Endodermal cell (in vitro differentiated cells): Measurements from ENCODE around the gene SDC1. TPM values are rescaled to one million over a fixed set of nuclear protein-coding genes. Genes with fewer than 3 reads are reported as not detected.

ENCODE experiments used
- DNase-seq: peaks from one replicate; pipeline ENCODE4 v3.0.0-alpha.2; 2017
- H3K27ac ChIP-seq: 2 replicates; pipeline ENCODE4 v1.5.1; 2013; ENCODE audit warnings: mild to moderate bottlenecking, low read depth, low read length, moderate library complexity
- H3K27me3 ChIP-seq: 2 replicates; pipeline ENCODE4 v1.6.1; 2013; ENCODE audit warnings: mild to moderate bottlenecking, low read length, moderate library complexity; ENCODE audit not compliant: insufficient read depth, control insufficient read depth, poor library complexity, severe bottlenecking
- H3K36me3 ChIP-seq: 2 replicates; pipeline ENCODE4 v1.7.0; 2013; ENCODE audit warnings: mild to moderate bottlenecking, low read length, moderate library complexity; ENCODE audit not compliant: control insufficient read depth, insufficient read depth
- H3K4me1 ChIP-seq: one replicate; pipeline ENCODE4 v1.7.0; 2013; ENCODE audit warnings: low read length; ENCODE audit not compliant: control insufficient read depth, insufficient read depth
- H3K4me3 ChIP-seq: 2 replicates; pipeline ENCODE4 v1.5.1; 2013; ENCODE audit warnings: mild to moderate bottlenecking, low read length, moderate library complexity
- H3K9ac ChIP-seq: 2 replicates; pipeline ENCODE4 v1.6.1; 2013; ENCODE audit warnings: mild to moderate bottlenecking, low read length, moderate library complexity; ENCODE audit not compliant: poor library complexity, severe bottlenecking; ENCODE audit errors: extremely low read depth
- H3K9me3 ChIP-seq: 2 replicates; pipeline ENCODE4 v1.6.1; 2013; ENCODE audit warnings: mild to moderate bottlenecking, low read length, moderate library complexity; ENCODE audit not compliant: control insufficient read depth
- H3K27ac Mint-ChIP-seq: 2 replicates; pipeline ENCODE4 v1.8.0; 2020; ENCODE audit warnings: mixed read lengths
- H3K27me3 Mint-ChIP-seq: 2 replicates; pipeline ENCODE4 v1.8.0; 2021; ENCODE audit warnings: mild to moderate bottlenecking, mixed read lengths; ENCODE audit not compliant: insufficient read depth
- H3K36me3 Mint-ChIP-seq: 2 replicates; pipeline ENCODE4 v1.8.0; 2020; ENCODE audit warnings: low read depth, mixed read lengths
- H3K4me1 Mint-ChIP-seq: 2 replicates; pipeline ENCODE4 v1.8.0; 2020; ENCODE audit warnings: mixed read lengths
- H3K4me3 Mint-ChIP-seq: 2 replicates; pipeline ENCODE4 v1.8.0; 2020; ENCODE audit warnings: mild to moderate bottlenecking, moderate library complexity, mixed read lengths
- H3K9me3 Mint-ChIP-seq: 2 replicates; pipeline ENCODE4 v1.8.0; 2020; ENCODE audit warnings: mild to moderate bottlenecking, mixed read lengths
- WGBS, 2 experiments: methylation state at CpG; one replicate each; pipeline versions ENCODE4 v1.1.5 to v1.1.7; 2013; ENCODE audit warnings: missing lambda C conversion rate in 2 of 2, mixed read lengths in 1 of 2; ENCODE audit not compliant: insufficient coverage in 1 of 2, insufficient read length in 1 of 2; 5-methylcytosine and 5-hydroxymethylcytosine counted together
- total RNA-seq, 2 donors: library from RNA; stranded (reverse); fragmentation: NEBNext Ultra II Directional in 1 of 2; extraction: Animal tissue kit (Norgen Biotek cat#: 25700) in 1 of 2; gene quantifications; 2 replicates in 1 of 2; 3 replicates in 1 of 2; pipeline ENCODE4 v1.2.1, GENCODE V29; 2021
- TF ChIP-seq, protein P1 (sequence below): fragments of 200-600 bp; sonication (generic); conservative IDR thresholded peaks from 2 replicates; pipeline ENCODE4 v1.5.0; 2021; ENCODE audit warnings: antibody characterized with exemption, mild to moderate bottlenecking

Gene SDC1
- total RNA-seq, 2 donors from 2014 or later = 12.7 to 19.2 TPM

DNA sequence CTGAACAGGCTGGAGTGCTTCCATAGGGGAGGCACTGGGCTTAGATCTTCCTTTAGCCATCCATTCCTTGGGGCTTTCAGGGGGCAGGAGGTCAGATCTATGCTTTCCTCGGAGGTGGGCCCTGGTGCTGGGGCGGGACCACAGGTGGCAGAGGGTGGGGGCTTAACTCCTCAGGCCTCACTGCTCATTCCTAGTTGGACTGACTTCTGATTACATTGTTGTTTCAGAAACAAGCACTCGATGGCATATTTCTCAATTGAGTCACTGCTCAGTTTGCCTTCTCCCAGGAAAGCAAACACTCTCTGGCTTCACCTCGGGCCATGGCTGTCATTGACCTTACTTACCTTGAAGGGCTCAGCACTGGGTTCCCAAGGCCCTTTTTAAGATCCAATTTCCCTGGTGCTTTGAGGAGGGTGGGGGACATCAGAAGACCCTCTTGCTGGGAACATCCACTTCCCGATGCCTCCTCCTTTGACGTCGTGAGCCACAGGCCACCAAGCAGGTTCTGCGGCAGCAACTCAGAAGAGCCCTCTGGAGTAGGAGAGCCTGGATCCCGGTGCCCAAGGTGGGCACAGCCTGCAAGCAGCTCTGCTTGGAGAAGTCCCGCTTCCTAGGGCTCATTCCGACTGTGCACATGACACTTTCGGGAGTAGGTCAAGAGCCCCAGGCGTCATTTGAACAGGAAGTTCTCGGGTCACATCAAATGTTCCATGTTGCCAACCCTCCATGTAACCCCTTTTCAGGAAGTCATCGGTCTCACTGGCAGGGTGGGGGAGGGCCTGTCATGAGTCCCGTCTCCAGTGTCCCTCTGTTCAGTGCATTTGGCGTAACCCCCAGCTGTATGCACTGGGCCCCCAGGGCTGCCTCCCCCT is 40.6 kb downstream of the SDC1 start:
- Mint-ChIP-seq H3K27ac (no peak overlapping the region), H3K4me1 (peaks cover 46% of the 10 kb centered on the region), H3K36me3 (no peaks in the 10 kb centered on the region), H3K9me3 (no peaks in the 10 kb centered on the region), H3K27me3 (peaks cover 5% of the 10 kb centered on the region), H3K4me3 (no peak overlapping the region)
- H3K27me3 ChIP-seq = peaks cover 6% of the 10 kb centered on the region
- H3K36me3 ChIP-seq = no peaks in the 10 kb centered on the region
- H3K9me3 ChIP-seq = no peaks in the 10 kb centered on the region
- H3K4me3 ChIP-seq = no peak overlapping the region
- DNase-seq = peak; percentile 53
- 79 to 82% methylated on average over 14 to 17 of the region's 17 CpGs for WGBS, 2 experiments
- no peak overlapping the region for H3K27ac ChIP-seq
- TF ChIP-seq, protein P1, sequence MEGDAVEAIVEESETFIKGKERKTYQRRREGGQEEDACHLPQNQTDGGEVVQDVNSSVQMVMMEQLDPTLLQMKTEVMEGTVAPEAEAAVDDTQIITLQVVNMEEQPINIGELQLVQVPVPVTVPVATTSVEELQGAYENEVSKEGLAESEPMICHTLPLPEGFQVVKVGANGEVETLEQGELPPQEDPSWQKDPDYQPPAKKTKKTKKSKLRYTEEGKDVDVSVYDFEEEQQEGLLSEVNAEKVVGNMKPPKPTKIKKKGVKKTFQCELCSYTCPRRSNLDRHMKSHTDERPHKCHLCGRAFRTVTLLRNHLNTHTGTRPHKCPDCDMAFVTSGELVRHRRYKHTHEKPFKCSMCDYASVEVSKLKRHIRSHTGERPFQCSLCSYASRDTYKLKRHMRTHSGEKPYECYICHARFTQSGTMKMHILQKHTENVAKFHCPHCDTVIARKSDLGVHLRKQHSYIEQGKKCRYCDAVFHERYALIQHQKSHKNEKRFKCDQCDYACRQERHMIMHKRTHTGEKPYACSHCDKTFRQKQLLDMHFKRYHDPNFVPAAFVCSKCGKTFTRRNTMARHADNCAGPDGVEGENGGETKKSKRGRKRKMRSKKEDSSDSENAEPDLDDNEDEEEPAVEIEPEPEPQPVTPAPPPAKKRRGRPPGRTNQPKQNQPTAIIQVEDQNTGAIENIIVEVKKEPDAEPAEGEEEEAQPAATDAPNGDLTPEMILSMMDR = no peak
- H3K4me1 ChIP-seq = peaks cover 25% of the 10 kb centered on the region
- H3K9ac ChIP-seq = no peak overlapping the region

DNA sequence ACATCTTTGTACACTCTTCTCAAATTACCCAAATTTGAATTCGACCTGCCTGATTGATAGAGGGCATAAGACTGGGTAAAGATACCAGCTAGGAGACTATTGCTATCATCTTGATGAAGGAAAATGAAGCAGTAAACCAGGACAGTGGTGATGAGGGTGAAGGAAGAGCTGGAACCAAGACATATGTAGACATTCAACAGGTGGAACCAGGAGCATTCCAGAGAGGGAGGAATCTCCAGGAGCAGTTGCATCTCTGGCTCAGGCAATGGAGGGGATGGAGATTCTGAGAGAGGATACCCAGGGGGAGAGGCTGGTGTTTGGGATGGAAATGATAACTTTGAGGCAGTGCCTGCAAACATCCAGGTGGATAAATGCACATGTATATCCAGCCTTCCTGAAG is 41.6 kb downstream of the SDC1 start:
- H3K4me1 ChIP-seq = peaks cover 19% of the 10 kb centered on the region
- H3K36me3 ChIP-seq = no peaks in the 10 kb centered on the region
- no peak overlapping the region for H3K27ac ChIP-seq
- no peaks in the 10 kb centered on the region for H3K9me3 ChIP-seq
- 76% methylated on average over 1 of the region's 1 CpG; no CpG with 5 or more reads in 1 of the 2 experiments for WGBS, 2 experiments
- Mint-ChIP-seq H3K27ac (no peak overlapping the region), H3K27me3 (peaks cover 5% of the 10 kb centered on the region), H3K9me3 (no peaks in the 10 kb centered on the region), H3K4me3 (no peak overlapping the region), H3K4me1 (peaks cover 37% of the 10 kb centered on the region), H3K36me3 (no peaks in the 10 kb centered on the region)
- no peak overlapping the region for H3K4me3 ChIP-seq
- no peak for DNase-seq
- TF ChIP-seq, protein P1 = no peak
- peaks cover 6% of the 10 kb centered on the region for H3K27me3 ChIP-seq
- no peak overlapping the region for H3K9ac ChIP-seq

DNA sequence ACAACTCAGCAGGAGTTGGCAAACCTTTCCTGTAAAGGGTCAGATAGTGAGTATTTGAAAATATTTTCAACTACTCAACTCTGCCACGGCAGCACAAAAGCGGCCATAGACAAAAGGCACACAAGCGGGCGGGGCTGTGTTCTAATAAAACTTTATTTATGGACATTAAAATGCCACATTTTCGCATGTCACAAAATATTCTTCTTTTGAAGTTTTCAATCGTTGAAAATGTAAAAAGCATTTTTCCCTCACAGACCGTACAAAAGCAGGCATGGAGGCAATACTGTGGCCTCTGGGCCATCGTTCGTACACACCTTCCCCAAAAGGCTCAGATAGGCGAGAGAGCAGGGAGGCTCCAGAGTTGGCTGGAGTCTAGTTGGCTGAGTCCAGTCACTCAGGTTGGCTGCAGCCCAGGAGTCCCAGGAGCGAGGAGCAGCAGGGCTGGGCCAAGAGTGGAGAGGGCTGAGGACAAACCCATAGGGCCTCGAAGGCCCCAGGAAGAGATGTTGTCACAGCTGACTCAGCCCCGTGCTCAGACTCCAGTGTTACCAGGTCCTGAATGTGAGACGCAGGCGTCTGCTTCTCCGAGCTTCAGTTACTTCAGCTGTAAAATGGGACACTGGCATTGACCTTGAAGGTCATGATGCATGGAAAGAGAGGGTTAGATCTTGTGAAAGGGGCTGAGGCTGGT is 42.5 kb downstream of the SDC1 start:
- H3K27me3 Mint-ChIP-seq = peaks cover 7% of the 10 kb centered on the region
- H3K9ac ChIP-seq = no peak overlapping the region
- H3K27ac Mint-ChIP-seq = no peak overlapping the region
- WGBS, 2 experiments = 93 to 94% methylated on average over 12 to 16 of the region's 16 CpGs
- H3K4me1 ChIP-seq = peaks cover 13% of the 10 kb centered on the region
- no peak overlapping the region for H3K4me3 ChIP-seq
- H3K4me3 Mint-ChIP-seq = no peak overlapping the region
- TF ChIP-seq, protein P1 = no peak
- no peaks in the 10 kb centered on the region for H3K9me3 Mint-ChIP-seq
- DNase-seq = no peak
- no peaks in the 10 kb centered on the region for H3K36me3 Mint-ChIP-seq
- no peak overlapping the region for H3K27ac ChIP-seq
- no peaks in the 10 kb centered on the region for H3K36me3 ChIP-seq
- H3K4me1 Mint-ChIP-seq = peaks cover 29% of the 10 kb centered on the region
- H3K9me3 ChIP-seq = no peaks in the 10 kb centered on the region
- H3K27me3 ChIP-seq = peaks cover 6% of the 10 kb centered on the region
